CD4-positive, alpha-beta T cell (primary cell): ENCODE measurements around the gene ARHGAP26. TPM values are rescaled to one million over a fixed set of nuclear protein-coding genes. Genes with fewer than 3 reads are reported as not detected.
"Not testable (repeated sequence)": the region's sequence is repeated elsewhere in the genome, so short reads cannot be mapped to it uniquely, and the experiment has no call there.

ENCODE experiments used
- ATAC-seq: fragments of 200-7000 bp; cut with Tn5 transposase; one replicate; pipeline ENCODE4 v1.10.0; 2022; ENCODE audit warnings: mild to moderate bottlenecking; ENCODE audit not compliant: poor library complexity
- CTCF ChIA-PET: fragments of 350-600 bp; sonication (Branson Sonifier 250); formaldehyde crosslinking; loops from one replicate; lab custom pipeline; 2021; ENCODE audit warnings: antibody characterized with exemption, inconsistent platforms; lab: Charles Lee
- POLR2A ChIA-PET: fragments of 350-600 bp; sonication (Branson Sonifier 250); formaldehyde crosslinking; loops from one replicate; lab custom pipeline; 2021; ENCODE audit warnings: antibody characterized with exemption, inconsistent platforms; lab: Charles Lee
- DNase-seq, 14 experiments: peaks; one replicate each; pipeline ENCODE4 v3.0.0-alpha.2; 2013 to 2020; ENCODE audit warnings: mixed read lengths in 2 of 14
- H3K27ac ChIP-seq, 2 donors: one replicate each; pipeline versions ENCODE4 v1.5.1 to v1.7.0; 2013; ENCODE audit warnings: low read length in 2 of 2, low read depth in 1 of 2, mild to moderate bottlenecking in 1 of 2
- H3K27me3 ChIP-seq, 2 experiments: 1 replicate in 1 of 2; 2 replicates in 1 of 2; pipeline versions ENCODE4 v1.6.1 to v1.7.0; 2013; ENCODE audit warnings: low read length in 2 of 2, control low read depth in 1 of 2, mild to moderate bottlenecking in 1 of 2, moderate library complexity in 1 of 2; ENCODE audit not compliant: insufficient read depth in 2 of 2, control insufficient read depth in 1 of 2
- H3K36me3 ChIP-seq: one replicate; pipeline ENCODE4 v1.6.1; 2013; ENCODE audit warnings: low read length, control low read depth; ENCODE audit not compliant: insufficient read depth
- H3K4me1 ChIP-seq: one replicate; pipeline ENCODE4 v1.6.1; 2013; ENCODE audit warnings: low read length, control low read depth; ENCODE audit not compliant: insufficient read depth
- H3K4me3 ChIP-seq: one replicate; pipeline ENCODE4 v1.5.1; 2013; ENCODE audit warnings: mild to moderate bottlenecking, low read length, moderate library complexity
- H3K9me3 ChIP-seq, 2 experiments: 1 replicate in 1 of 2; 2 replicates in 1 of 2; pipeline versions ENCODE4 v1.6.1 to v1.7.0; 2013; ENCODE audit warnings: low read length in 2 of 2, mild to moderate bottlenecking in 2 of 2, control low read depth in 1 of 2, moderate library complexity in 1 of 2; ENCODE audit not compliant: control insufficient read depth in 1 of 2, insufficient read depth in 1 of 2
- H3K27ac Mint-ChIP-seq: one replicate; pipeline ENCODE4 v1.8.0; 2020; ENCODE audit warnings: mixed read lengths
- H3K27me3 Mint-ChIP-seq: one replicate; pipeline ENCODE4 v1.8.0; 2021; ENCODE audit warnings: mixed read lengths
- H3K36me3 Mint-ChIP-seq: one replicate; pipeline ENCODE4 v1.8.0; 2021; ENCODE audit warnings: low read depth, mixed read lengths
- H3K4me1 Mint-ChIP-seq: one replicate; pipeline ENCODE4 v1.8.0; 2021; ENCODE audit warnings: low read depth, mixed read lengths
- H3K4me3 Mint-ChIP-seq: one replicate; pipeline ENCODE4 v1.8.0; 2020; ENCODE audit warnings: mild to moderate bottlenecking, mixed read lengths
- H3K9me3 Mint-ChIP-seq: one replicate; pipeline ENCODE4 v1.8.0; 2020; ENCODE audit warnings: mixed read lengths
- CTCF ChIP-seq: fragments of 200-600 bp; IDR thresholded peaks from one replicate; pipeline ENCODE4 v1.8.0; 2022; ENCODE audit warnings: antibody characterized with exemption, mild to moderate bottlenecking
- intact Hi-C, 2 experiments: fragments of 100-400 bp; cut with DNase I in 1 of 2; cut with micrococcal nuclease in 1 of 2; formaldehyde crosslinking; loops; one replicate each; pipeline versions ENCODE4 v1.15.1 to v1.9.0; 2023 to 2025; cut with DNase I, micrococcal nuclease
- total RNA-seq, 174 experiments: library from RNA in 2 of 174; stranded (reverse) in 2 of 174; gene quantifications; one replicate each; pipeline ENCODE4 v1.2.3 and lab custom pipeline; 2021 to 2026

ARHGAP26 gene
- total RNA-seq, 2 experiments from 2014 or later, result 24.9 to 27.3 TPM

GRCh38 chr5:142984525-142984924, 214.3 kb downstream of the ARHGAP26 start:
- CTCF ChIA-PET, result interaction anchor here (2.2 kb wide), 1 partner anchor 18 kb away, joined by 5 read pairs; no protein-coding TSS in a partner anchor

GRCh38 chr5:142989270-142989669, 219.1 kb downstream of the ARHGAP26 start:
- H3K36me3 Mint-ChIP-seq, result peaks cover 52% of the 10 kb centered on the region
- H3K4me3 ChIP-seq, H3K4me1 Mint-ChIP-seq, intact Hi-C loops, H3K27me3 ChIP-seq, DNase-seq, H3K4me3 Mint-ChIP-seq, H3K27ac ChIP-seq, H3K9me3 Mint-ChIP-seq, H3K27ac Mint-ChIP-seq, H3K27me3 Mint-ChIP-seq, H3K36me3 ChIP-seq, ATAC-seq: not testable (repeated sequence)
- POLR2A ChIA-PET, result interaction anchor here (1.7 kb wide), 1 partner anchor 13 kb away, joined by 5 read pairs; no protein-coding TSS in a partner anchor
- Histone ChIP-seq H3K4me1 (peaks cover 11% of the 10 kb centered on the region), H3K9me3 (peaks cover 0 to 12% of the 10 kb centered on the region in 2 experiments)
- CTCF ChIA-PET, result interaction anchor here (0.9 kb wide), 1 partner anchor 14 kb away, joined by 3 read pairs; no protein-coding TSS in a partner anchor

More at GRCh38 chr5:142984525-142984924, 214.3 kb downstream of the ARHGAP26 start:
- DNase-seq (no peak), ATAC-seq (no peak)
- POLR2A ChIA-PET, result no interaction called here
- H3K27me3 ChIP-seq, result no peaks in the 10 kb centered on the region
- Mint-ChIP-seq H3K9me3 (no peaks in the 10 kb centered on the region), H3K4me1 (peaks cover 30% of the 10 kb centered on the region), H3K4me3 (no peak overlapping the region), H3K27ac (no peak overlapping the region), H3K27me3 (no peaks in the 10 kb centered on the region), H3K36me3 (peaks cover 24% of the 10 kb centered on the region)
- peaks cover 26% of the 10 kb centered on the region for H3K4me1 ChIP-seq
- H3K9me3 ChIP-seq, result no peaks in the 10 kb centered on the region
- TF ChIP-seq CTCF, result no peak
- H3K27ac ChIP-seq, result no peak overlapping the region
- H3K36me3 ChIP-seq, result no peaks in the 10 kb centered on the region
- no peak overlapping the region for H3K4me3 ChIP-seq
- intact Hi-C loops, result no loop called here

DNA sequence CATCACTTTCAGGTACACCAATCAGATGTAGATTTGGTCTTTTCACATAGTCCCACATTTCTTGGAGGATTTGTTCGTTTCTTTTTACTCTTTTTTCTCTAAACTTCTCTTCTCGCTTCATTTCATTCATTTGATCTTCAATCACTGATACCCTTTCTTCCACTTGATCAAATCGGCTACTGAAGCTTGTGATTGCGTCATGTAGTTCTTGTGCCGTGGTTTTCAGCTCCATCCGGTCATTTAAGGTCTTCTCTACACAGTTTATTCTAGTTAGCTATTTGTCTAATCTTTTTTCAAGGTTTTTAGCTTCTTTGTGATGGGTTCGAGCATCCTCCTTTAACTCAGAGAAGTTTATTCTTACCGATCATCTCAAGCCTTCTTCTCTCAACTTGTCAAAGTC, 219.9 kb downstream of the ARHGAP26 start:
- H3K4me3 Mint-ChIP-seq, intact Hi-C loops, H3K27ac ChIP-seq, H3K9me3 Mint-ChIP-seq, DNase-seq, H3K4me1 Mint-ChIP-seq, H3K27me3 Mint-ChIP-seq, H3K27ac Mint-ChIP-seq, H3K4me3 ChIP-seq, H3K27me3 ChIP-seq, ATAC-seq, H3K36me3 ChIP-seq: not testable (repeated sequence)
- CTCF ChIA-PET, result interaction anchor here (0.9 to 1.3 kb wide), 2 partner anchors 13 to 19 kb away, joined by 3 to 4 read pairs; no protein-coding TSS in a partner anchor
- peaks cover 0 to 12% of the 10 kb centered on the region in 2 experiments for H3K9me3 ChIP-seq
- H3K36me3 Mint-ChIP-seq, result peaks cover 54% of the 10 kb centered on the region
- POLR2A ChIA-PET, result interaction anchor here (1.7 kb wide), 1 partner anchor 12 kb away, joined by 5 read pairs; no protein-coding TSS in a partner anchor
- peaks cover 11% of the 10 kb centered on the region for H3K4me1 ChIP-seq

- Histone ChIP-seq H3K36me3 (no peaks in the 10 kb centered on the region), H3K4me1 (peaks cover 11% of the 10 kb centered on the region), H3K9me3 (peaks cover 0 to 12% of the 10 kb centered on the region in 2 experiments), H3K4me3 (no peak overlapping the region), H3K27me3 (no peaks in the 10 kb centered on the region), H3K27ac (no peak overlapping the region)
- H3K27me3 Mint-ChIP-seq, result no peaks in the 10 kb centered on the region
- DNase-seq, result no peak
- intact Hi-C loops, result no loop called here
- ChIA-PET POLR2A (interaction anchor here (0.6 kb wide), 1 partner anchor 583 kb away, joined by 3 read pairs; no protein-coding TSS in a partner anchor), CTCF (no interaction called here)
- H3K36me3 Mint-ChIP-seq, result peaks cover 39% of the 10 kb centered on the region
- TF ChIP-seq CTCF, result no peak
- H3K27ac Mint-ChIP-seq, result no peak overlapping the region
- peaks cover 10% of the 10 kb centered on the region for H3K4me1 Mint-ChIP-seq
- H3K4me3 Mint-ChIP-seq, result no peak overlapping the region
- ATAC-seq, result no peak
- H3K9me3 Mint-ChIP-seq, result peaks cover 6% of the 10 kb centered on the region
Measured at GRCh38 chr5:142994218-142994617, 224.0 kb downstream of the ARHGAP26 start.

GRCh38 chr5:142995621-142996020, 225.4 kb downstream of the ARHGAP26 start:
- CTCF ChIA-PET, result interaction anchor here (0.7 kb wide), 1 partner anchor 17 kb away, joined by 3 read pairs; no protein-coding TSS in a partner anchor
- H3K27me3 Mint-ChIP-seq, H3K27me3 ChIP-seq, H3K4me1 ChIP-seq, H3K36me3 ChIP-seq, H3K27ac ChIP-seq, H3K4me3 ChIP-seq, H3K27ac Mint-ChIP-seq, POLR2A ChIA-PET, DNase-seq, intact Hi-C loops, H3K4me3 Mint-ChIP-seq, ATAC-seq, H3K9me3 Mint-ChIP-seq: not testable (repeated sequence)
- Mint-ChIP-seq H3K4me1 (peaks cover 13% of the 10 kb centered on the region), H3K36me3 (peaks cover 27% of the 10 kb centered on the region)
- peaks cover 0 to 12% of the 10 kb centered on the region in 2 experiments for H3K9me3 ChIP-seq
